Smooth muscle cell (in vitro differentiated cells): Measurements from ENCODE around the gene DTNA. TPM values are rescaled to one million over a fixed set of nuclear protein-coding genes. Genes with fewer than 3 reads are reported as not detected.
A peak's percentile ranks its signal among the peaks of the same experiment; 100 is the strongest.
"Not testable (repeated sequence)": the region's sequence is repeated elsewhere in the genome, so short reads cannot be mapped to it uniquely, and the experiment has no call there.

Experiments used
- DNase-seq: peaks from one replicate; lab custom pipeline; 2025; ENCODE audit not compliant: unreplicated experiment; lab: John Stamatoyannopoulos, UW
- H2AFZ ChIP-seq: fragments of 200-600 bp; sonication (generic); 2 replicates; pipeline ENCODE4 v1.6.0; 2016; ENCODE audit warnings: antibody characterized with exemption, low read depth, mild to moderate bottlenecking
- H3F3A ChIP-seq: fragments of 200-600 bp; sonication (generic); 2 replicates; pipeline ENCODE4 v1.6.0; 2017; ENCODE audit warnings: antibody characterized with exemption, low read depth
- H3K27ac ChIP-seq: fragments of 200-600 bp; sonication (generic); 2 replicates; pipeline ENCODE4 v1.5.1; 2016; ENCODE audit warnings: low read depth, mild to moderate bottlenecking
- H3K27me3 ChIP-seq: fragments of 200-600 bp; sonication (generic); 2 replicates; pipeline ENCODE4 v1.6.1; 2016; ENCODE audit warnings: low read depth, mild to moderate bottlenecking
- H3K36me3 ChIP-seq: fragments of 200-600 bp; sonication (generic); 2 replicates; pipeline ENCODE4 v1.5.1; 2016; ENCODE audit warnings: low read depth
- H3K4me1 ChIP-seq: fragments of 200-600 bp; sonication (generic); 2 replicates; pipeline ENCODE4 v1.5.1; 2016; ENCODE audit warnings: low read depth
- H3K4me2 ChIP-seq: fragments of 200-600 bp; sonication (generic); 2 replicates; pipeline ENCODE4 v1.6.0; 2016; ENCODE audit warnings: mild to moderate bottlenecking
- H3K4me3 ChIP-seq: fragments of 200-600 bp; sonication (generic); 2 replicates; pipeline ENCODE4 v1.5.1; 2016; ENCODE audit warnings: mild to moderate bottlenecking
- H3K79me2 ChIP-seq: fragments of 200-600 bp; sonication (generic); 2 replicates; pipeline ENCODE4 v1.6.0; 2016; ENCODE audit warnings: low read depth, mild to moderate bottlenecking
- H3K9ac ChIP-seq: fragments of 200-600 bp; sonication (generic); 2 replicates; pipeline ENCODE4 v1.6.0; 2016; ENCODE audit warnings: low read depth
- H3K9me3 ChIP-seq: fragments of 200-600 bp; sonication (generic); replicated peaks from 2 replicates; pipeline ENCODE4 v1.5.1; 2016; ENCODE audit warnings: low read depth
- H4K20me1 ChIP-seq: fragments of 200-600 bp; sonication (generic); 2 replicates; pipeline ENCODE4 v1.6.0; 2016; ENCODE audit warnings: low read depth
- CTCF ChIP-seq: fragments of 200-600 bp; sonication (generic); IDR thresholded peaks from 2 replicates; pipeline ENCODE4 v1.5.1; 2017; ENCODE audit warnings: borderline replicate concordance, mild to moderate bottlenecking, antibody characterized with exemption; ENCODE audit not compliant: insufficient read depth, poor library complexity, severe bottlenecking
- WGBS: methylation state at CpG from one replicate; pipeline ENCODE4 v1.1.7; 2016; ENCODE audit warnings: low lambda C conversion rate; 5-methylcytosine and 5-hydroxymethylcytosine counted together
- polyA plus RNA-seq: library from polyadenylated mRNA; unstranded; fragments of >200 nt; fragmentation: Nextera tagmentation; extraction: Ambion mirVana; gene quantifications from 2 replicates; pipeline ENCODE4 v1.2.1, GENCODE V29; 2016
- total RNA-seq: library from RNA; depleted of rRNA; stranded (reverse); fragments of >200 nt; gene quantifications from 2 replicates; pipeline ENCODE4 v1.2.3, GENCODE V29; 2014

Gene DTNA
- total and polyA plus RNA-seq, 2 experiments from 2014 or later: 3.0 to 3.1 TPM

GRCh38 chr18:34676816-34677574, 33.1 kb upstream of the DTNA start:
- WGBS: 85% methylated on average over 3 of the region's 3 CpGs
- Histone ChIP-seq H2AFZ (no peak overlapping the region), H3K9ac (no peak overlapping the region), H3K79me2 (no peaks in the 10 kb centered on the region), H3K27ac (no peak overlapping the region), H3K4me3 (no peak overlapping the region), H3K27me3 (no peaks in the 10 kb centered on the region), H3K4me2 (no peak overlapping the region), H3F3A (no peaks in the 10 kb centered on the region), H3K9me3 (no peaks in the 10 kb centered on the region), H4K20me1 (no peaks in the 10 kb centered on the region), H3K4me1 (no peaks in the 10 kb centered on the region), H3K36me3 (no peaks in the 10 kb centered on the region)
- no peak for TF ChIP-seq CTCF
- DNase-seq: no peak

DNA sequence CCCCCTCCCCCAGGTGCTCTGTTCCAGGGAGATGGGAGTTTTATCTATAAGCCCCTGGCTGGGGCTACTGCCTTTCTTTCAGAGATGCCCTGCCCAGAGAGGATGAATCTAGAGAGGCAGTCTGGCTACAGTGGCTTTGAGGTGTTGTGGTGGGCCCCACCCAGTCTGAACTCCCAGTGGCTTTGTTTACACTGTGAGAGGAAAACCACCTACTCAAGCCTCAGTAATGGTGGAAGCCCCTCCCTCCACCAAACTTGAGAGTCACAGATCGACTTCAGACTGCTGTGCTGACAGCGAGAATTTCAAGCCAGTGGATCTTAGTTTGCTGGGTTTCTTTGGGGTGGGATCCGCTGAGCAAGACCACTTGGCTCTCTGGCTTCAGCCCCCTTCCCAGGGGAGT, 20.3 kb upstream of the DTNA start:
- H3K79me2 ChIP-seq, H3F3A ChIP-seq, H3K4me3 ChIP-seq, H2AFZ ChIP-seq, H3K36me3 ChIP-seq, H3K9me3 ChIP-seq, H3K9ac ChIP-seq, H3K27ac ChIP-seq, H3K27me3 ChIP-seq, H3K4me1 ChIP-seq, H3K4me2 ChIP-seq, H4K20me1 ChIP-seq, DNase-seq: not testable (repeated sequence)
- 74% methylated on average over 3 of the region's 3 CpGs for WGBS

GRCh38 chr18:34691614-34692013, 18.5 kb upstream of the DTNA start:
- no peak overlapping the region for H3K4me3 ChIP-seq
- DNase-seq: no peak

DNA sequence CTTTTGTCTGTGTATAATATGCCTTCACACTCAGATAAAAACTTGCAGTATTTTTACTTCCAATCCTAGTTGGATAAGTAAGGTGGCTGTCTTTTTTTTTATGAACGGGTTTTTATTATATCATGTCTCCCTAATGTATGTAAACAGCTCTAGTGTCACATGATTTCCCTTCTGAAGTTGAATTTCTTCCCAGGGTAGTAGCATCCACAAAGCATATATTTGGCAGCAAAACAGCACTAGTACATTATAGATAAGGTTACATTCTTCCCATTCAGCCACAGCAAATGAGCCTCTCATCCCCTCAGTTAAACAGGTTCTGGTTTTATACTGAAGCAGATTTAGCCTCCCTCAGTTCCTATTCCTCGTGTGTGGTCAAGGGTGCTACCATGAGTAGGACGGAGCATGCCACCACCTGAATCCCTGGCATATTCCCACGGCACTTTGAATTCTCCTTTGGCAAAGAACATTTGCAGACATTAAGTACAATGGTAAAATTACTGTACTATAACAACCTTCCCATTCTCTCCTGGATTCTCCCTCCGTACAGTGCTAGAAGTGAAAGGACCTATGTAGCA, 15.4 kb upstream of the DTNA start:
- Histone ChIP-seq H3K9me3 (no peaks in the 10 kb centered on the region), H3K27ac (no peak overlapping the region), H3K36me3 (no peaks in the 10 kb centered on the region), H4K20me1 (no peaks in the 10 kb centered on the region), H3K4me2 (no peak overlapping the region), H3K9ac (no peak overlapping the region), H3K4me1 (peaks cover 5% of the 10 kb centered on the region), H2AFZ (peak overlapping the region; percentile 58), H3K79me2 (no peaks in the 10 kb centered on the region), H3K27me3 (no peaks in the 10 kb centered on the region), H3K4me3 (no peak overlapping the region), H3F3A (no peaks in the 10 kb centered on the region)
- no peak for TF ChIP-seq CTCF
- 87% methylated on average over 5 of the region's 5 CpGs for WGBS
- no peak for DNase-seq

More at GRCh38 chr18:34691614-34692013, 18.5 kb upstream of the DTNA start:
- Histone ChIP-seq H3F3A (no peaks in the 10 kb centered on the region), H3K36me3 (no peaks in the 10 kb centered on the region), H3K79me2 (no peaks in the 10 kb centered on the region), H3K27me3 (no peaks in the 10 kb centered on the region), H4K20me1 (no peaks in the 10 kb centered on the region), H3K4me1 (peaks cover 5% of the 10 kb centered on the region), H3K27ac (no peak overlapping the region), H3K9me3 (no peaks in the 10 kb centered on the region), H2AFZ (no peak overlapping the region), H3K4me2 (no peak overlapping the region), H3K9ac (no peak overlapping the region)
- TF ChIP-seq CTCF: no peak
